ENCODE measurements around the gene SPDYC.

Gene SPDYC

DNA sequence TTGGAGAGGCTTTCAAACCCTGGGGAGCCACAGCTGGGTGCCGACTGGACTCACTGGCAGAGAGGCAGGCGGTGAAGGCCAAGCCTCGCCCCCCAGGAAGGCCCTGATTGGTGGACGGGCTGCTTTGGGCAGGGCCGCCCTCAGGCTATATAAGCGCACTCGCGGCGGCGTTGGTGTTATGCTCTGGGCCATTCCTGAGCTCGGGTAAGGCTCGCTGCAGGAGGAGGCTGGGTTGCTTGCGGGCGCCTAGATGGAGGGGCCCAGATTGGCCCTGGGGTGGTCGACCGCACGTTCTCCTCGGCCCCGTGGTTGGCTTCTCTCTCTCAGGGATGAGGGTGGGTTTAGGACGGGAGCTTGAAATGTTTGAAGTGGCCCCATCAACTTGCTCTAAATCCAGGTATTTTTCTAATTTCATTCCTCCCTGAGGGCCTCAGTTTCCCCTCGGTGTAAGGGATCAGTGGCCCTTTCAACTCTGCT is at the start of gene SPDYC:
TSS of gene SPDYC (plus strand) at position 176 of the 477 bp plus-strand sequence. CDS start 1,125 bp downstream, outside the sequence.
- TF ChIP-seq, protein P1, sequence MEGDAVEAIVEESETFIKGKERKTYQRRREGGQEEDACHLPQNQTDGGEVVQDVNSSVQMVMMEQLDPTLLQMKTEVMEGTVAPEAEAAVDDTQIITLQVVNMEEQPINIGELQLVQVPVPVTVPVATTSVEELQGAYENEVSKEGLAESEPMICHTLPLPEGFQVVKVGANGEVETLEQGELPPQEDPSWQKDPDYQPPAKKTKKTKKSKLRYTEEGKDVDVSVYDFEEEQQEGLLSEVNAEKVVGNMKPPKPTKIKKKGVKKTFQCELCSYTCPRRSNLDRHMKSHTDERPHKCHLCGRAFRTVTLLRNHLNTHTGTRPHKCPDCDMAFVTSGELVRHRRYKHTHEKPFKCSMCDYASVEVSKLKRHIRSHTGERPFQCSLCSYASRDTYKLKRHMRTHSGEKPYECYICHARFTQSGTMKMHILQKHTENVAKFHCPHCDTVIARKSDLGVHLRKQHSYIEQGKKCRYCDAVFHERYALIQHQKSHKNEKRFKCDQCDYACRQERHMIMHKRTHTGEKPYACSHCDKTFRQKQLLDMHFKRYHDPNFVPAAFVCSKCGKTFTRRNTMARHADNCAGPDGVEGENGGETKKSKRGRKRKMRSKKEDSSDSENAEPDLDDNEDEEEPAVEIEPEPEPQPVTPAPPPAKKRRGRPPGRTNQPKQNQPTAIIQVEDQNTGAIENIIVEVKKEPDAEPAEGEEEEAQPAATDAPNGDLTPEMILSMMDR (IDR thresholded peaks at IDR 0.05; ENCODE audit: low read depth, low read length, missing control alignments) = no peak
- DNase-seq (ENCODE audit: low read depth) = no peak
- in situ Hi-C loops (cut with HindIII; ENCODE audit: low sequenced_read_pairs) = no loop called here
- H3K4me3 ChIP-seq (ENCODE audit: low read depth, low read length) = no peak within 1 kb of the TSS

DNA sequence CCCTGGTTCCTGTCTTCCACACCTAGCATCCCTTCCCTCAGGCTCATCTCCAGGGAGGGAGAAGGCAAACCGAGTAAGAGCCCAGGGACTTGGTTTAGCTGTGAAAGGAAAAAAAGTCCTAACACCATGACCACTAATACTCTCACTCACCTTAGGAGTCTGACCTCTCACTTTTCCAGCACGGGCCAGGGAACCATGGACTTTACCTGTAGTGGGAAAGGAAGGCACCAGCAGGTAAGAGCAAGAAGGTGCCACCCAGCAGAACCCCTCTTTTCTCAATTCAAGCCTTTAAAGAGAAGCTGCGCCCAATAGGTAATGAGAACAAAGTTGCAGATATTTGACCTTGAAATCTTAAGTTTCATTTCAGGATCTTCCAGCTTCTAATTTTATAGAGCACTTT is 49.2 kb upstream of the SPDYC start:
- TF ChIP-seq, protein P1 (IDR thresholded peaks at IDR 0.05; ENCODE audit: low read depth, low read length, missing control alignments) = no peak
- no peak for DNase-seq (ENCODE audit: low read depth)
- in situ Hi-C loops (cut with HindIII; ENCODE audit: low sequenced_read_pairs) = no loop called here
- H3K4me3 ChIP-seq (ENCODE audit: low read depth, low read length) = peak overlapping the region; percentile 99

DNA sequence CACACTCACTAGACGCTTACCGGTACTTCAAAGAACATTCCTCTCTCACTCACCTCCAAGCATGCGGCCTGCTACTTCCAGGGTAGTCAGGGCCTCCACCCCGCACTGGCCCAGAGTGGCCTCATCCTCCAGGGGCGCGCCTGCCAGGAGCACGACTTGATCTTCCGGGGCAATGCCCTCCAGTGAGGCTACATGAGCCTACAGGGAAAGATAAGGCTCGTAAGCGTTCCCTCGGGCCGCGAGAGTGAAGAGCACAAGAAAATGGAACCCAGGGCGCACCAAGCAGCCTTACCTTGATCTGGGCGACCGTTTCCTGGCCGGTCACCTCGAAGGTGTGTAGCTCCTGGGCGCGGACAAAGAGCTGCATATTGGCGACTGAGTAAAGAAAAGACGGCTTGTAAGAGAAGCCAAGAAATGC is 48.6 kb upstream of the SPDYC start:
- TF ChIP-seq, protein P1 (IDR thresholded peaks at IDR 0.05; ENCODE audit: low read depth, low read length, missing control alignments) = no peak
- in situ Hi-C loops (cut with HindIII; ENCODE audit: low sequenced_read_pairs) = no loop called here
- DNase-seq (ENCODE audit: low read depth) = no peak
- peak overlapping the region; percentile 99 for H3K4me3 ChIP-seq (ENCODE audit: low read depth, low read length)

DNA sequence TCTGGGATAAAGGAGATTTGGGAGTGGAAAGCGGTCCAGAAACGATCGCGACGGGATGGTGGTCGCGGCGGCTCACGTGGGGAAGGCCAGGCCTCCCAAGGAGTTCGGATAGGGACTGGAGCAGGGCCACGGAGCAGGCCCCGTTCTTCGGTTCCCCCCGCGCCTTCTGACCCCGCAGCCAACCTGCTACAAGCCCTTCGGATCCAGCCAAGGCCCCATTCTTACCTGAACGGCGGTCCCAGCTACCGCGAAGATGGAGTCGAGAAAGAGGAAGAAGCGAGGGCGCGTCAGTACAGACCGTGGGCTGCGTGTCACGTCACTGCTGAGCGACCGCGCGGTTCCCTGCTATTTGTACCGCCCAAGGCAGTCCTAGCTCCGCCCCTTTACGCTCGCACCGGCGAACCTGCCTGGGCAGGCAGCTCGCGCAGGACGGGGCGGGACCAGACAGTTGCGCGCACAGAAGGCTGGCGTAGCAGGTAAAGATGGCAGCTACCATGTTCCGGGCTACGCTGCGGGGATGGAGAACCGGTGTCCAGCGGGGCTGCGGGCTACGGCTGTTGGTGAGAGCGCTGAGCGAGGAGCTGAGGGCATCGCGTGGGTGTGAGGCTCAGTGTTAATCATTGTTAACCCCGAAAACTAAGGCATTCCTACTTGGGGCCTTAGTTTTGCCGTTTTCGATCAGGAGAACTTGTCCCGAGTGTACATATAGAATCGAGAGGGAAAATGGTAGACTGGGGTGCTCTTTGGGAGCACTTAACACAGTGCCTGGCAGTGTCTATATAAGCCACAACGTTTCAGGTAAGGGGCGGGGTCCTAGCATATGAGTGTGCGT is 48.0 kb upstream of the SPDYC start, which contains the start of the genes FAU and MRPL49:
TSS of gene FAU (minus strand) at position 270 of the 832 bp plus-strand sequence. CDS start 321 bp downstream, outside the sequence.
TSS of gene MRPL49 (plus strand) at position 457 of the 832 bp plus-strand sequence. CDS start at position 483, 26 bp downstream.
- peak; percentile 92 for DNase-seq (ENCODE audit: low read depth)
- in situ Hi-C loops (cut with HindIII; ENCODE audit: low sequenced_read_pairs) = no loop called here
- peak within 1 kb of the TSS; percentile 99 for H3K4me3 ChIP-seq (ENCODE audit: low read depth, low read length)
- TF ChIP-seq, protein P1 (IDR thresholded peaks at IDR 0.05; ENCODE audit: low read depth, low read length, missing control alignments) = no peak

DNA sequence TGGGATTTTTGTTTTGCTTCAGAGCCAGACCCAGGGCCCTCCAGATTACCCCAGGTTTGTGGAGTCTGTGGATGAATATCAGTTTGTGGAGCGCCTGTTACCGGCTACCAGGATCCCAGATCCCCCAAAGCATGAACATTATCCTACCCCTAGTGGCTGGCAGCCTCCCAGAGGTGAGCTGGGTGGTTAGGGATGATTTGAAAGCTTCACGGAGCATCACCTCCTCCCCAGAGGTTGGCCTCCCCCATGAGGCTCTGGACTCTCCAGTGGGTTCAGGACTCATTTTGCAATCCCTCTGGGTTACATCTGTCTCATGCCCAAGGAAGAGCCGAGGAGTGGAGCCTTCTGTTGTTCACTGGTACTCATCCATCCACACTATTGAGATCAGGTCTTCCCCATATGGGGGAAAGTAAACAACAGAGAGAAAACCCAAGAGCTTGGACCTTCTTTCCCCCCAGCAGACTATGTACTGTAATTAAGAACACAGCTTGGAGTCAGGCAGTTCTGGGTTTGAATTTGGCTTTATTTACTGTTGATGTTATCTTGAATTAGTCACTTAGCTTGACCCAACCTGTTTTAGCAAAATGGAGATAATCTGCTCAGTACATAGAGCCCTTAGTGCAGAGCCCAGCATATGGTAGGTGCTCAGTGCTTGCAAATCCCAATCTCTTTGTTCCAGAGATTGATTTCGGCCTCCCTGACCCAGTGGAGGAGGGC is 45.4 kb upstream of the SPDYC start:
- TF ChIP-seq, protein P1 (IDR thresholded peaks at IDR 0.05; ENCODE audit: low read depth, low read length, missing control alignments) = no peak
- DNase-seq (ENCODE audit: low read depth) = no peak
- in situ Hi-C loops (cut with HindIII; ENCODE audit: low sequenced_read_pairs) = no loop called here
- H3K4me3 ChIP-seq (ENCODE audit: low read depth, low read length) = no peak overlapping the region
